A549 (cell line): ENCODE measurements around the gene PRKCZ.

Source experiments
- CHD2 ChIP-seq: fragments of 150-350 bp; IDR thresholded peaks from 2 replicates; pipeline ENCODE4 v1.6.1; 2014; ENCODE audit warnings: low read length; ENCODE audit not compliant: partially characterized antibody
- CTCF ChIP-seq: fragments of >200 bp; sonication (Bioruptor Twin); formaldehyde crosslinking; IDR thresholded peaks from 3 replicates; pipeline ENCODE4 v1.5.1; 2016
- EP300 ChIP-seq, 2 experiments: fragments of >200 bp; sonication (Bioruptor Twin); formaldehyde crosslinking; IDR thresholded peaks; 2 replicates in 1 of 2; 3 replicates in 1 of 2; pipeline ENCODE4 v1.6.1; 2016 to 2017
- MAZ ChIP-seq: fragments of 150-350 bp; IDR thresholded peaks from 2 replicates; pipeline ENCODE4 v1.6.1; 2014; ENCODE audit warnings: antibody characterized with exemption, low read depth, low read length, borderline replicate concordance
- POLR2A ChIP-seq: IDR thresholded peaks from 2 replicates; pipeline ENCODE4 v1.6.1; 2012; ENCODE audit warnings: mild to moderate bottlenecking, low read length
- RAD21 ChIP-seq, 2 experiments: fragments of >200 bp in 1 of 2; sonication (Bioruptor Twin) in 1 of 2; formaldehyde crosslinking in 1 of 2; IDR thresholded peaks in 1 of 2; conservative IDR thresholded peaks in 1 of 2; 2 replicates in 1 of 2; 3 replicates in 1 of 2; pipeline ENCODE4 v1.6.1; 2012 to 2018; ENCODE audit warnings: inconsistent platforms in 1 of 2
- SMC3 ChIP-seq: fragments of >200 bp; sonication (Bioruptor Twin); formaldehyde crosslinking; IDR thresholded peaks from 3 replicates; pipeline ENCODE4 v1.6.1; 2018; ENCODE audit warnings: inconsistent platforms
- SREBF2 ChIP-seq: fragments of 450-650 bp; IDR thresholded peaks from 2 replicates; pipeline ENCODE4 v1.6.1; 2014; ENCODE audit warnings: mild to moderate bottlenecking, moderate library complexity
- TF ChIP-seq, protein P1 (sequence below): fragments of 200-600 bp; sonication (generic); IDR thresholded peaks from 2 replicates; pipeline ENCODE4 v1.6.1; 2016; ENCODE audit warnings: antibody characterized with exemption, mild to moderate bottlenecking, moderate library complexity

DNA sequence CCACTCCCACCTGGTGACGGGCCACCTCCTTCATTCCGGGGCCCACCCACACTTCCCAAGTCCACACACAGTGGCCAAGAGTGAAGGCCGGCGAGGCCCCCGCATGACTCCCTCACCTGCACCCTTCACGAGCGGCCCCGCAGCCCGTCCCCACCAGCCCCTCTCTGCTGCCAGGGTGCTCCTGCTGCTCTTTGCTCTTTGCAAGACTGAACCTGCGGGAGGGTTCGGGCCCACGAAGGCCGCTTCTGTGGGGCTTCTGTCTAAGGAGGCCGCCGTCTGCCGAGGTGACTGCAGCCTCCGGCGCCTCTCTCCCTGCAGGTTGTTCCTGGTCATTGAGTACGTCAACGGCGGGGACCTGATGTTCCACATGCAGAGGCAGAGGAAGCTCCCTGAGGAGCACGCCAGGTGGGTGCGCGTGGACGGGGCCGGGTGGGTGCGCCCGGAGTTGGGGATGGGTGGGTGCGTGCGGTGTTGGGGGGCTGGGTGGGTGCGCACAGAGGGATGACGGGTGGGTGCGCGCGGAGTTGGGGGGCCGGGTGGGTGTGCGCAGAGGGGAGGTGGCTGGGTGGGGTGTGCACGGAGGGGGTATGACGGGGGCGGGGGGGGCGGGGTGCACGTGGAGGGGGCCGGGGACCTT lies 119.1 kb downstream of the PRKCZ start:
- TF ChIP-seq CTCF = no peak
- no peak for TF ChIP-seq MAZ
- no peak for TF ChIP-seq CHD2
- no peak for TF ChIP-seq POLR2A
- TF ChIP-seq EP300 (IDR thresholded peaks at IDR 0.05) = no peak
- TF ChIP-seq SREBF2 = no peak
- no peak for TF ChIP-seq SMC3
- TF ChIP-seq, protein P1, sequence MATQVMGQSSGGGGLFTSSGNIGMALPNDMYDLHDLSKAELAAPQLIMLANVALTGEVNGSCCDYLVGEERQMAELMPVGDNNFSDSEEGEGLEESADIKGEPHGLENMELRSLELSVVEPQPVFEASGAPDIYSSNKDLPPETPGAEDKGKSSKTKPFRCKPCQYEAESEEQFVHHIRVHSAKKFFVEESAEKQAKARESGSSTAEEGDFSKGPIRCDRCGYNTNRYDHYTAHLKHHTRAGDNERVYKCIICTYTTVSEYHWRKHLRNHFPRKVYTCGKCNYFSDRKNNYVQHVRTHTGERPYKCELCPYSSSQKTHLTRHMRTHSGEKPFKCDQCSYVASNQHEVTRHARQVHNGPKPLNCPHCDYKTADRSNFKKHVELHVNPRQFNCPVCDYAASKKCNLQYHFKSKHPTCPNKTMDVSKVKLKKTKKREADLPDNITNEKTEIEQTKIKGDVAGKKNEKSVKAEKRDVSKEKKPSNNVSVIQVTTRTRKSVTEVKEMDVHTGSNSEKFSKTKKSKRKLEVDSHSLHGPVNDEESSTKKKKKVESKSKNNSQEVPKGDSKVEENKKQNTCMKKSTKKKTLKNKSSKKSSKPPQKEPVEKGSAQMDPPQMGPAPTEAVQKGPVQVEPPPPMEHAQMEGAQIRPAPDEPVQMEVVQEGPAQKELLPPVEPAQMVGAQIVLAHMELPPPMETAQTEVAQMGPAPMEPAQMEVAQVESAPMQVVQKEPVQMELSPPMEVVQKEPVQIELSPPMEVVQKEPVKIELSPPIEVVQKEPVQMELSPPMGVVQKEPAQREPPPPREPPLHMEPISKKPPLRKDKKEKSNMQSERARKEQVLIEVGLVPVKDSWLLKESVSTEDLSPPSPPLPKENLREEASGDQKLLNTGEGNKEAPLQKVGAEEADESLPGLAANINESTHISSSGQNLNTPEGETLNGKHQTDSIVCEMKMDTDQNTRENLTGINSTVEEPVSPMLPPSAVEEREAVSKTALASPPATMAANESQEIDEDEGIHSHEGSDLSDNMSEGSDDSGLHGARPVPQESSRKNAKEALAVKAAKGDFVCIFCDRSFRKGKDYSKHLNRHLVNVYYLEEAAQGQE = no peak
- no peak for TF ChIP-seq RAD21 (conservative IDR thresholded peaks at IDR 0.05 in 1 of 2, IDR thresholded peaks at IDR 0.05 in 1 of 2)
